H1 (cell line): ENCODE results near the gene TNS4. TPM values are rescaled to one million over a fixed set of nuclear protein-coding genes. Genes with fewer than 3 reads are reported as not detected.
A peak's percentile ranks its signal among the peaks of the same experiment; 100 is the strongest.

Experiments used
- CTCF ChIA-PET: fragments of 300-600 bp; sonication (Branson Sonifier 250); formaldehyde crosslinking; loops from one replicate; lab custom pipeline; 2021; ENCODE audit not compliant: partially characterized antibody; lab: Charles Lee
- POLR2A ChIA-PET: fragments of 300-600 bp; sonication (Branson Sonifier 250); formaldehyde crosslinking; loops from one replicate; lab custom pipeline; 2021; ENCODE audit warnings: inconsistent platforms; ENCODE audit not compliant: partially characterized antibody; lab: Charles Lee
- DNase-seq, 2 experiments: peaks; one replicate each; pipeline versions ENCODE4 v3.0.0 to v3.0.0-alpha.2; 2010 to 2022; ENCODE audit warnings: low spot score in 2 of 2, low read depth in 1 of 2, mixed read lengths in 1 of 2
- FAIRE-seq: peaks from 2 replicates; lab custom pipeline; 2011; peaks lifted over from hg19 to GRCh38; lab: Jason Lieb, UNC
- H2AFZ ChIP-seq: 2 replicates; pipeline ENCODE4 v1.8.1; 2012; ENCODE audit warnings: low read length, inconsistent platforms
- H2AK5ac ChIP-seq: 2 replicates; pipeline ENCODE4 v1.6.1; 2013; ENCODE audit warnings: low read depth, low read length
- H2BK120ac ChIP-seq: replicated peaks from 2 replicates; pipeline ENCODE3; 2013; ENCODE audit warnings: low read depth, low read length, inconsistent platforms
- H2BK12ac ChIP-seq: 2 replicates; pipeline ENCODE4 v1.6.1; 2013; ENCODE audit warnings: low read depth, low read length
- H2BK15ac ChIP-seq: 2 replicates; pipeline ENCODE4 v1.6.1; 2013; ENCODE audit warnings: low read length
- H2BK20ac ChIP-seq: 2 replicates; pipeline ENCODE4 v1.6.1; 2013; ENCODE audit warnings: low read length
- H2BK5ac ChIP-seq: 2 replicates; pipeline ENCODE4 v1.6.1; 2013; ENCODE audit warnings: low read depth, low read length
- H3K14ac ChIP-seq: 2 replicates; pipeline ENCODE4 v1.6.1; 2013; ENCODE audit warnings: inconsistent platforms; ENCODE audit not compliant: insufficient read length
- H3K18ac ChIP-seq: 2 replicates; pipeline ENCODE4 v1.6.1; 2013; ENCODE audit warnings: low read length; ENCODE audit errors: extremely low read depth
- H3K23ac ChIP-seq: 2 replicates; pipeline ENCODE4 v1.6.1; 2013; ENCODE audit warnings: inconsistent platforms; ENCODE audit not compliant: insufficient read length
- H3K23me2 ChIP-seq: 2 replicates; pipeline ENCODE4 v1.6.1; 2013; ENCODE audit warnings: low read depth, low read length
- H3K27ac ChIP-seq: 2 replicates; pipeline ENCODE4 v1.6.1; 2011; ENCODE audit warnings: low read depth, low read length, inconsistent platforms
- H3K27me3 ChIP-seq, 4 experiments: replicated peaks in 1 of 4; 1 replicate in 1 of 4; 2 replicates in 3 of 4; pipeline versions ENCODE4 v1.6.1 to v1.8.1; 2011 to 2013; ENCODE audit warnings: low read length in 3 of 4, mild to moderate bottlenecking in 3 of 4, inconsistent platforms in 2 of 4, mixed read lengths in 2 of 4, moderate library complexity in 1 of 4; ENCODE audit not compliant: control insufficient read depth in 3 of 4, insufficient read depth in 3 of 4; ENCODE audit errors: extremely low read depth in 1 of 4
- H3K36me3 ChIP-seq, 4 experiments: 2 replicates each; pipeline versions ENCODE4 v1.6.1 to v1.8.1; 2011 to 2013; ENCODE audit warnings: mild to moderate bottlenecking in 4 of 4, low read length in 3 of 4, moderate library complexity in 2 of 4, control low read depth in 1 of 4, inconsistent platforms in 1 of 4; ENCODE audit not compliant: insufficient read depth in 4 of 4, control insufficient read depth in 2 of 4
- H3K4ac ChIP-seq: replicated peaks from 2 replicates; pipeline ENCODE3; 2013; ENCODE audit warnings: low read length, low read depth, mixed read lengths, inconsistent platforms; ENCODE audit not compliant: insufficient read length
- H3K4me1 ChIP-seq, 4 experiments: replicated peaks in 1 of 4; 1 replicate in 1 of 4; 2 replicates in 3 of 4; pipeline versions ENCODE4 v1.6.1 to v1.8.1; 2011 to 2013; ENCODE audit warnings: low read length in 3 of 4, inconsistent platforms in 2 of 4, mixed read lengths in 1 of 4; ENCODE audit not compliant: insufficient read depth in 4 of 4, control insufficient read depth in 3 of 4
- H3K4me2 ChIP-seq, 2 experiments: 2 replicates each; pipeline versions ENCODE4 v1.6.1 to v1.8.1; 2011 to 2013; ENCODE audit warnings: low read depth in 2 of 2, low read length in 2 of 2, control low read depth in 1 of 2, inconsistent platforms in 1 of 2, mild to moderate bottlenecking in 1 of 2; ENCODE audit not compliant: insufficient read depth in 1 of 2
- H3K4me3 ChIP-seq, 4 experiments: fragments of 200-600, 300-600 bp in 1 of 4; sonication (generic), shearing (Covaris generic), sonication (Bioruptor Twin) in 1 of 4; 2 replicates each; pipeline versions ENCODE4 v1.5.1 to v1.8.1; 2011 to 2016; ENCODE audit warnings: low read length in 4 of 4, low read depth in 3 of 4, control low read depth in 2 of 4, inconsistent platforms in 2 of 4, mild to moderate bottlenecking in 2 of 4, mixed read lengths in 1 of 4, moderate library complexity in 1 of 4; ENCODE audit not compliant: insufficient read depth in 2 of 4; ENCODE audit errors: extremely low read depth in 1 of 4
- H3K56ac ChIP-seq: replicated peaks from 2 replicates; pipeline ENCODE3; 2013; ENCODE audit warnings: low read depth, mild to moderate bottlenecking, mixed read lengths, low read length, inconsistent platforms; ENCODE audit not compliant: insufficient read length
- H3K79me1 ChIP-seq: 2 replicates; pipeline ENCODE4 v1.6.1; 2013; ENCODE audit warnings: low read depth, low read length, control low read depth
- H3K79me2 ChIP-seq, 2 experiments: 2 replicates each; pipeline versions ENCODE4 v1.6.1 to v1.8.1; 2012 to 2013; ENCODE audit warnings: low read length in 2 of 2, mild to moderate bottlenecking in 2 of 2, inconsistent platforms in 1 of 2; ENCODE audit not compliant: insufficient read depth in 2 of 2, control insufficient read depth in 1 of 2
- H3K9ac ChIP-seq, 4 experiments: replicated peaks in 1 of 4; 1 replicate in 1 of 4; 2 replicates in 3 of 4; pipeline versions ENCODE4 v1.6.1 to v1.8.1; 2011 to 2013; ENCODE audit warnings: low read depth in 3 of 4, low read length in 3 of 4, control low read depth in 2 of 4, mild to moderate bottlenecking in 2 of 4, moderate library complexity in 2 of 4, inconsistent platforms in 1 of 4; ENCODE audit errors: extremely low read depth in 1 of 4
- H3K9me3 ChIP-seq, 2 experiments: 2 replicates each; pipeline versions ENCODE4 v1.6.1 to v1.8.1; 2012 to 2013; ENCODE audit warnings: mild to moderate bottlenecking in 2 of 2, moderate library complexity in 2 of 2, control low read depth in 1 of 2, inconsistent platforms in 1 of 2, low read depth in 1 of 2, low read length in 1 of 2, mixed read lengths in 1 of 2; ENCODE audit not compliant: insufficient read depth in 2 of 2
- H4K20me1 ChIP-seq, 2 experiments: replicated peaks in 1 of 2; 2 replicates each; pipeline versions ENCODE3 to v1.8.1; 2011 to 2013; ENCODE audit warnings: inconsistent platforms in 2 of 2, low read length in 2 of 2, mild to moderate bottlenecking in 1 of 2; ENCODE audit not compliant: insufficient read depth in 2 of 2, control insufficient read depth in 1 of 2
- H4K5ac ChIP-seq: 2 replicates; pipeline ENCODE4 v1.6.1; 2013; ENCODE audit warnings: low read length, low read depth, mixed read lengths, inconsistent platforms; ENCODE audit not compliant: insufficient read length
- H4K8ac ChIP-seq: 2 replicates; pipeline ENCODE4 v1.8.0; 2013; ENCODE audit warnings: mild to moderate bottlenecking, moderate library complexity, low read length, inconsistent platforms; ENCODE audit not compliant: insufficient read depth; ENCODE audit errors: extremely low read depth
- H4K91ac ChIP-seq: replicated peaks from 2 replicates; pipeline ENCODE3; 2013; ENCODE audit warnings: low read length, mixed read lengths, inconsistent platforms; ENCODE audit not compliant: insufficient read length
- GTF2F1 ChIP-seq: IDR thresholded peaks from 2 replicates; pipeline ENCODE4 v1.6.1; 2012; ENCODE audit warnings: low read depth, low read length, improper control_type of control experiment, borderline replicate concordance
- WGBS, 2 experiments: shearing (Covaris generic) in 1 of 2; methylation state at CpG; one replicate each; pipeline versions ENCODE4 v1.1.6 to v1.1.7; 2013 to 2015; ENCODE audit warnings: low lambda C conversion rate in 2 of 2, mixed read lengths in 2 of 2, inconsistent platforms in 1 of 2, low coverage in 1 of 2, missing lambda C conversion rate in 1 of 2; ENCODE audit not compliant: insufficient replicate concordance in 2 of 2, insufficient coverage in 1 of 2, insufficient read length in 1 of 2; ENCODE audit errors: extremely low coverage in 1 of 2, missing lambda C conversion rate in 1 of 2; 5-methylcytosine and 5-hydroxymethylcytosine counted together
- polyA plus RNA-seq, 7 experiments: library from polyadenylated mRNA; depleted of rRNA in 3 of 7; stranded (reverse) in 5 of 7; unstranded in 2 of 7; fragments of >200 nt in 5 of 7; fragments of 200-250 nt in 2 of 7; gene quantifications; 1 replicate in 5 of 7; 2 replicates in 1 of 7; 4 replicates in 1 of 7; pipeline versions ENCODE4 v1.2.1 to v1.2.3, GENCODE V29; 2011 to 2013; ENCODE audit warnings: missing spikeins in 2 of 7, mixed read lengths in 2 of 7
- total RNA-seq: library from RNA; stranded (reverse); fragmentation: NEBNext Ultra II Directional; extraction: Animal tissue kit (Norgen Biotek cat#: 25700); gene quantifications from 2 replicates; pipeline ENCODE4 v1.2.1, GENCODE V29; 2021

TNS4 gene
- total and polyA plus RNA-seq, 2 of the 8 experiments (the other 6 are each of a cell fraction or from before 2014, with no cell fraction given), result 0.20 to 0.21 TPM

DNA sequence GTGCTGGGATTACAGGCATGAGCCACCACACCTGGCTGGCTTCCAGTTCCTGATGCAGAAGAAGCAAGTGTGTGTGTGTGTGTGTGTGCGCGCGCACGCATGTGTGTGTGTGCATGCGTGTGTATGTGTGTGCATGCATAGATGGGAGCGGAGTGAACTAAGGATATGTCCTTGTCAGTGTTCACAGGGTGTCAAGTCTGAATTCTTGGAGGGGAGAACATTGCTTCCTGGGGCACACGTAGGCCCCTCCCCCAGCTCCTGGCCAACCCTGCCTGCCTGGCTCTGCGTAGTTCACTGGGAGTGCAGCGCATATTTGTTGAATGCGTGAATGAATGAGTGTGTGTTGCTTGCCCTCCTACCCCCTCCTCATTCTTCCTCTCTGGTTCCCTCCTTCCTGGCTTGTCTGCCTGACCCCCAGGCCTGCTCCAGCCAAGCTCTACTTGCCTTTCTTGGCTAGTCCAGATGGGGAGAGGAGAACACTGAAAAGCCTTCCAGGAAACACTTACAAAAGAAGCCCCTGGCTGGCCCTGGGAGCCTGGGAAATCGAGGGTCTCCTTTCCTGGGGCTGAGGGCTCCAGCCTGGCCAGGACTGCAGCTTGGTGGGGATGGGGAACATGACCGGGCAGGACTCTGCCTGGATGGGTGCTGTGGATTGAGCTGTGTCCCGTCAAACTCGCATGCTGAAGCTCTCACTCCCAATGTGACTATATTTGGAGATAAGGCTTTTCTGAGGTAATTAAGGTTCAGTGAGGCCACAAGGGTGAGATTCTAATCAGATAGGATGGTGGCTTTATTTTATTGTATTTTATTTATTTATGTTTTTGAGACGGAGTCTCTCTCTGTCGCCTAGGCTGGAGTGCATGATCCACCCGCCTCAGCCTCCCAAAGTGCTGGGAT, 30.2 kb downstream of the TNS4 start:
- H4K8ac ChIP-seq, result peak overlapping the region; percentile 39; the same call in 1 of the 2 replicates
- H3K9ac ChIP-seq, result no peak overlapping the region
- peak overlapping the region; percentile 86; the same call in 1 of the 2 replicates for H2AK5ac ChIP-seq
- H2BK5ac ChIP-seq, result peak overlapping the region; percentile 94
- H3K79me2 ChIP-seq, result no peaks in the 10 kb centered on the region
- peak overlapping the region; percentile 95 for H4K91ac ChIP-seq
- H3K4me3 ChIP-seq, result no peak overlapping the region
- CTCF ChIA-PET, result interaction anchor here (0.9 to 34.1 kb wide), 7 partner anchors 16 to 89 kb away, joined by 3 to 739 read pairs (median 5); partner anchors contain the start of gene IGFBP4
- H3K27ac ChIP-seq, result peak overlapping the region; percentile 35; the same call in 1 of the 2 replicates
- no peaks in the 10 kb centered on the region for H3K79me1 ChIP-seq
- peak overlapping the region; percentile 3 for H3K4ac ChIP-seq
- no peaks in the 10 kb centered on the region for H3K36me3 ChIP-seq
- peak overlapping the region; percentile 88; the same call in 1 of the 2 replicates for H2BK15ac ChIP-seq
- peak overlapping the region; percentile 80; the same call in 1 of the 2 replicates for H2AFZ ChIP-seq
- DNase-seq, result no peak
- H3K4me1 ChIP-seq, result peaks cover 3 to 17% (median 10%) of the 10 kb centered on the region in 4 experiments
- H3K56ac ChIP-seq, result peak overlapping the region; percentile 85
- peak overlapping the region; percentile 55 for H4K5ac ChIP-seq
- H3K9me3 ChIP-seq, result peaks cover 4 to 12% of the 10 kb centered on the region in 2 experiments; a peak in 2 of 4 replicates
- H3K23me2 ChIP-seq, result no peaks in the 10 kb centered on the region; the same call in 1 of the 2 replicates
- no peak for FAIRE-seq
- no peak overlapping the region for H3K14ac ChIP-seq
- H4K20me1 ChIP-seq, result no peaks in the 10 kb centered on the region
- no peak overlapping the region; a peak in 1 of 4 replicates for H3K4me2 ChIP-seq
- H3K23ac ChIP-seq, result no peak overlapping the region
- H3K27me3 ChIP-seq, result no peaks in the 10 kb centered on the region; a peak in 1 of 7 replicates
- H2BK12ac ChIP-seq, result peak overlapping the region; percentile 99; the same call in 1 of the 2 replicates
- peak overlapping the region; percentile 85 for H2BK120ac ChIP-seq
- H3K18ac ChIP-seq, result peak overlapping the region; percentile 87; the same call in 1 of the 2 replicates
- TF ChIP-seq GTF2F1, result no peak
- peak overlapping the region; percentile 90; the same call in 1 of the 2 replicates for H2BK20ac ChIP-seq
- POLR2A ChIA-PET, result interaction anchor here (0.9 to 2.6 kb wide), 8 partner anchors 8 to 68 kb away, joined by 3 to 9 read pairs (median 4); no protein-coding TSS in a partner anchor
- 85% methylated on average over 17 of the region's 17 CpGs; no CpG with 5 or more reads in 1 of the 2 experiments for WGBS, 2 experiments
